SK-N-MC (cell line): ENCODE results near the gene PRR5L.

Experiments
- EZH2 ChIP-seq: fragments of 200-600 bp; sonication (generic); IDR thresholded peaks from one replicate; pipeline ENCODE4 v1.6.1; 2017; ENCODE audit warnings: antibody characterized with exemption
- POLR2AphosphoS5 ChIP-seq: IDR thresholded peaks from 2 replicates; pipeline ENCODE4 v1.6.1; 2012; ENCODE audit warnings: mild to moderate bottlenecking, low read depth, low read length, borderline replicate concordance

DNA sequence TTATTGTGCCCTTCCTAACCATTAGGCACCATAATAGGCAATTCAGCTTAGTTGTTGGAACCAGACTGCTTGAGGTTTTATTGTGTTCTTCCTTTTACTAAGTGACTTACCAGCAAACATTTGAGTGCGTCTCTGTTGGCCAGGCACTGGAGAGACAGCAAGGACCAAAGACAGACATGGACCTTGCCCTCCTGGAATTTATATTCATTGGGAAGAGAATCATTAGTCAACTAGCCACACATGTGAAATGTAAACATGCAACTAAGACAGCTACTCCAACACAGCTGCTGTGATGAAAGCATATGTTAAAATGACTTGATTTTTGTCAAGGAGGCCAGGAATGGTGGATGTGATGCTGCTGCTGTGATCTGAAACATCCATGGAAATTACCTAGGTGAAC lies 107.6 kb downstream of the PRR5L start:
- TF ChIP-seq POLR2AphosphoS5 = no peak
- TF ChIP-seq EZH2 = no peak
